ENCODE measurements around the gene XK. TPM values are rescaled to one million over a fixed set of nuclear protein-coding genes. Genes with fewer than 3 reads are reported as not detected.
"Not testable (repeated sequence)": the region's sequence is repeated elsewhere in the genome, so short reads cannot be mapped to it uniquely, and the experiment has no call there.

Gene XK
- total RNA-seq, 1 experiment from 2014 or later = 2.2 TPM

DNA sequence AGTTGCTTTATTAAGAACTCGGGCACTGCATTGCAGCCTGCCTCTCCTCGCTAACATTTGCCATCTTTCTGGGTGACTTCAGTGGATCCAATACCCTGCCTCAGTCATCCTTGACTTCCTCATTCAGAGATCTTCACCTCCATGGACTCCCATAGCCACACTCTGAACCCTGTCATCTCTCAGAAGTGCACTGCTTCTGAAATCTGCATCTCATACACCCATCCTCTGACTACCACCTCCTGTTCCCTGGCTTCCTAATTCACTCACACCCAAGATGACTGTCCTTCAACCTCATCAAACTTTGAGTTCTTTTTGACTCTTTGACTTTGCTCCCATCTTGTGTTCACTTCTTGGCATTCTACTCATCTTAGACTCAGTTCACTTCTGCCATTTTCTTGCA, 68.9 kb downstream of the XK start:
- no peak for DNase-seq (ENCODE audit: low spot score)

DNA sequence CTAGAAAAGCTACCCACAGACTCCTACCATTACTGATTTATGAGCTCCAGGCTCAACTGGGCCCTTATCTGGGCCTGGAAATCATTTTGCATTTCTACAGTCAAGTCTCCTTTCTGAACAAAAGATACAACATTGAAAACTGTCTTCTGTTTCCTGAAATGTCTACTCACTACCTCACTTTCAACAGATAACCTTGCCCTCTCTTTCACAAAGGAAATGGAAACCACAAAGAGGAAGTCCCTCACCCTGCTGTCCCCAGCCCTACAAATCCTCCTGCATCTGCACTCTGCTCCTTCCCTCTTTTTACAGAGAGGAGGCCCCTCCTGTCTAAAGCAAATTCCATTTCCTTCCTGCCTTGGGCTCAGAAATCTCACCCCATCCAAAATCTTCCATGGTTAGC, 69.4 kb downstream of the XK start:
- no peak for DNase-seq (ENCODE audit: low spot score)

DNA sequence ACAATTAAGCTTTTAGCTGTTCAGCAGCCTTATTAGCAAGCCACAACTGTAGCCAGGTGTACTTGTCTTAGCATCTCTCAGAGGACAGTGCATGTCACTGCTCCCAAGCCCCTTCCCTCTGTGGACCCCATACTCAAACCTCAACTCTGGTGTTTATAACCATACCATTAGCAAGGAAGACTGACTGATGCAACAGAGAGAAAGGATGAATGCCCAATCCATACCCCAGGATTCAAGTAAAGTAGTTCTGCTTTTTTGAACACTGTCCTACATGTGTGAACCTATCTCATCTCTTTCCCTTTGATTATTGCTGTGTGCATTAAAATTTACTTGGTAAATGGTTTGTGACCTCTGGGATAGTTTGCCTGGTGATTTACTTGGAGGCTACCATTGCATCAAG, 71.5 kb downstream of the XK start:
- DNase-seq (ENCODE audit: low spot score) = no peak

DNA sequence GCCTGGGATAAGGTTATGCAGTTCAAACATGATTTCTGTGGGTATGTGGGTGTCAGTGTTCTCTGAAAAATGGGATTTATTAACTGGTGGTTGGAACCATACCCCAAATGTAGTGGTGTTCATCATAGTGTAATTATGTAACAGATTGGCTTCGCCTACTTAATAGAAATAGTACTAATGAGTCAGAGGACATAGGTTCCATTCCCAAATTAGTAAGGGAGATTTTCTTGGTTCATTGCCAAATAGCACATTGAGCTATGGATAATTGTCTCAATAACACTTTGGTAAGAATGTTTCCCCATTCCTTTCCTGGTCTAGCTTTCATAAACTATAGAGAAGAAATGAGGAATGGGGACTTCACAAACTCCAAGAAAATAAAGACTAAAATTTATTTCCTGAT, 73.8 kb downstream of the XK start:
- DNase-seq (ENCODE audit: low spot score) = no peak

DNA sequence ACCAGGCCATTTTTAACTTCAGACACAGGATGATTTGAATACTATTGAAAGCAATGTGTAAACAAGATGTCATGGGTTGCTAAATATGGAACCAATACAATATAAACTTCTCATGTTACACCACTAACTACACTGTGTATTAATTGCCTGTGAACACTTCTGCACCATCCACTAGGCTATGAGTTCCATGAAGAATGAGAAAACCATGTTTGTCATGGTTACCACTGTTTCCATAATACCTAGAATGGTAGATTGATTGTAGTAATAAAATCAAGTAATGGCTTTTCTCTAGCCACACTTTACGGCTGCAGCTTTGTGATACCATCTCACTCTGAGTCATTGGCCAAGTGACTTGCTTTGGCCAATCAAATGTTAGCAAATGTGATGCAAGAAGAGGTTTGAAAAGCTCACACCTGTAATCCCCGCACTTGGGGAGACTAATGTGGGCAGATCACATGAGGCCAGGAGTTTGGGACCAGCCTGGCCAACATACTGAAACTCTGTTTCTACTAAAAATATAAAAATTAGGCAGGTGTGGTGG, 74.4 kb downstream of the XK start:
- no peak for DNase-seq (ENCODE audit: low spot score)

DNA sequence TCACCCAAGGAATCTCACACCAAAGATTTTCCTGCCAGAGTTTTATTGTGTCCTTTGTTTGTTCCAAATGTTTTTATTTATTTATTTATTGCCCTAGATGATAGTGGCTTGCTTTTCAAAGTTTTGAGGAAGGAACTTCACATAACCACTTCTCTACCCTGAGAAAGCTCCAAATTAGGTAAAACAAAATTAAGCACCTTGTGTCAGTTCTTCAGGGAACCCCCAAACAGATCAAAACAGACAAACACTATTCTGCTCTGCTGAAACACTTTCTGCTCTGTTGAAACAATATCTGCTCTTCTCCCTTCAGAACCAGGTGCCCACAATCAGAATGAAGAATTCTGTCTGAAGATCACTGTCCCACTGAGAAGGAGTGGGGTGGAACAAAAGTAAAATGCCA, 77.8 kb downstream of the XK start:
- no peak for DNase-seq (ENCODE audit: low spot score)

DNA sequence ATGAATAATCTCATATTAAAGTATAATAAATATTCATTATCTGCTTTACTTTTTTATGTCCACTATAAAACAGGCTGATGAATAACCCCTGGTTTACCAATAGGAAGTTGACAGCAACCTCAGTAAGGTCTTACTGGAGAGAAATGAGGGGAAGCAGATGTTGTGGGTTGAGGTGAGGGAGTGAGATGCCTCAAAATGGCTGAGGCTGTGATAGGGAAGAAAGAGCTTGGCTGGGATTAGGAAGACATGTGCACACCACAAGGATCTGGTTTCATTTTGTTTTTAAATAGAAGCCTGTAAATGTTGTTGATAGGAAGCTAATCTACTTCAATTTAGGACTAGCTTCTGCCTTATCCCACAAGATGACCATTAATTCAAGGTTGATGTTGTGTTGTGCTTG, 79.9 kb downstream of the XK start:
- DNase-seq (ENCODE audit: low spot score) = no peak

DNA sequence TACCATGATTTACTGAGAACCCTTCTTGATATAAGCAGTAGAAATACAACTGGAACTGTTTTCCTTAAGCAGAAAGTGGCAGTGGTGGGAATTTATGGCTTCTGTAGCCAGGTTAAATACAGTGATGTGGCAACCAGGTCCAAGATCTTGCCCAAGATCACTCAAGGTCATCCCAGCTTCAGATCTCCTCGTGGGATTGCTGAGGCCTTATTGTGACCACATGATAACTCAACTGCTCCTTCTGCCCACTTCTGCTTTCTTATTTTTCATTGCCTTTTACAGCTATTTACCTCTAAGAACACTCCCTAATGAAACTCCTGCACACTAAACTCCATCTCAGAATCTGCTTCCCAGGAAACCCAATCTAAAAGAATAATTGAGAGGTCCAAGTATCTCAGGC, 81.8 kb downstream of the XK start:
- no peak for DNase-seq (ENCODE audit: low spot score)

DNA sequence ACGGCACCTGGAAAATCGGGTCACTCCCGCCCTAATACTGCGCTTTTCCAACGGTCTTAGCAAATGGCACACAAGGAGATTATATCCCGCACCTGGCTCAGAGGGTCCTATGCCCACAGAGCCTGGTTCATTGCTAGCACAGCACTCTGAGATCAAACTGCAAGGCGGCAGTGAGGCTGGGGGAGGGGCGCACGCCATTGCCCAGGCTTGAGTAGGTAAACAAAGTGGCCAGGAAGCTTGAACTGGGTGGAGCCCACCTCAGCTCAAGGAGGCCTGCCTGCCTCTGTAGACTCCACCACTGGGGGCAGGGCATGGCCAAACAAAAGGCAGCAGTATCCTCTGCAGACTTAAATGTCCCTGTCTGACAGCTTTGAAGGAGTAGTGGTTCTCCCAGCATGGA, 83.3 kb downstream of the XK start:
- not testable (repeated sequence) for DNase-seq (ENCODE audit: low spot score)

DNA sequence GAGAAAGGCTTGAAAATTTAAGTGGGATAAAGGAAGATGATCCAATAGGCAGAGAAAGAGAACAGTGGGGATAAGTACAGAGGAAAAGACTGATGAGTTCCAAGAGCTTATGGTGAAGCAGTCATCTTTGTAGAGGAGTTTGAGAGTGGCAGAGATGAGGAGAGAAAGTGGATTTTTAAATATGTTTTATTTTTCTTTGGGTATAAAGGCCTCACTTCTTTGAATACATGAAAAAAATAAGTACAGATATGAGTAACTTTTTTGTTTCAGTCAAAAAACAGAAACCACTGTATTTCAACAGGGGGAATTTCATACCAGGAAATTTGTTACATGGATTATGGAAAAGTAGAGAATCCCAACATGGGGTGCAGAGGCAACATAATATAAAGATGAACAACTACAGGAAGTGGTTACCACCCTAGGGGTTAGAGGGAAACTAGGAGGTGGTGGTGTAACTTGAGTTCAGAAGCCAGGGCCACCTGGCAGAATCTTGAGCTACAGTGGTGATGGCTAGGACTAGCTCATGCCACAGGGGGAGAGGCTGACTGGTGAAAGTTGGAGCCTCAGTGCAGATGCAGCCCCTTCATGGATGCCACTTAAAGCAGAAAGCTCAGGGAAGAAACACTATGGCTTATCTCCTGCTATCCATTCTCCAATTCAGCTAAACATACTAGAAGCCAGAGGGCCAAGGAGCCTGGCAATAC, 90.8 kb downstream of the XK start:
- DNase-seq (ENCODE audit: low spot score) = no peak

DNA sequence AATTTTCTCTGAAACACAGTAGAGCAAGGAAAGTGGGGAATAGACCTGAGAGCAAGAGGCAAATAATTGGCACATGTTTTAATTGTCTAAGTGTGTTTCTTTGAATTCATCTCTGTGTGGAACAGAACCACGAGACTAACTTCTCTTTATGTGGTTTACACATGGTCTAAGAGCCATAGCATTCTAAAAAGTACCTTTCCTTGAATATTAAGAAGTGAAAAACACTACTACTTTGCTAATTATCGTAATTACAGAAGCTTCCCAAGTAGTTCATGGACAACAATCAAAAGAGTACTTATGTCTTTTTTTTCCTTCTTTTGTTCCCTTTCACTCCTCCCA, 91.4 kb downstream of the XK start:
- DNase-seq (ENCODE audit: low spot score) = no peak

DNA sequence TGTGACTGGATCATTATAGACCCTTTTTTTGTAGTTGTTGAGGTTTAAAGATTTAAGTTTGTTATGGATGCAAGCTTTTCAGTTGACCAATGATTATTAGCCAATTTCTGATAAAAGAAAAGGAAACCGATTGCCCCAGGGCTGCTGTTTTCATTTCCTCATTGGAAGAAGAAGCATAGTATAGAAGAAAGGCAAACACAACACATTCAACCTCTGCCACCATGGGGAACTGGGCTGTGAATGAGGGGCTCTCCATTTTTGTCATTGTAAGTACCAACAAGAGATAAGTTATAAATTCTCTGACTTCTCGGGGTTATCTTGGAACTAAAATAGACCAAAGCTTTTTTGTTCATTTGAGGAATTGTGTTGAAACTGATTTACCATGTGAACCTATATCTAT, 94.3 kb downstream of the XK start, which contains the start of gene CYBB:
TSS of gene CYBB (plus strand) at position 203 of the 400 bp plus-strand sequence. CDS start at position 222, 19 bp downstream.
- DNase-seq (ENCODE audit: low spot score) = no peak

DNA sequence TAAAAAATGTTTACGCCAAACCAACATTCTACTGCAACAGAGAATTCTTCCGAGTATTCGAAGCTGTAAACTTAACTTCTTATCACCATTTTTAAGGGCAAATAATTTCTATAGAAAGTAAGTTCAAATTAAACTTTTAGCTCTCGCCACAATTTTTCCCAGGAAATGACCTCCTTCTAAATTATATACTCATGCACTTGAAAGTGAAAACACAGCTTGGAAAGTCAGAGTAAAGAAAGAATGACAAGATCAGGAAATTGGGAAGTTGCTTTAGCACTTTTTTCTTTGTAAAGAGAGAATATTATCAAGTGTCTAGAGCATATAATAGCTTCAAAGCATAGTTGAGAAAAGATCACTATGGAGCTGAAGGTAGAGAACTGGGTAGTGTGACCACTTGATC, 95.5 kb downstream of the XK start:
- no peak for DNase-seq (ENCODE audit: low spot score)

Other genes with a start within 250 kb of the XK start
- 0.47 and 0.62 TPM in 2 replicates for gene LANCL3, start 114.1 kb upstream of the XK start, total RNA-seq (2014; rRNA removed; shearing (Covaris generic))
- 0.19 TPM in 1 of 2 replicates, not detected in the other for gene CYBB, start 94.3 kb downstream of the XK start, total RNA-seq (2014; rRNA removed; shearing (Covaris generic))
- 71.1 and 84.9 TPM in 2 replicates for gene DYNLT3, start 161.8 kb downstream of the XK start, total RNA-seq (2014; rRNA removed; shearing (Covaris generic))